ENCODE measurements around the gene SLC45A2.

The SLC45A2 gene

DNA sequence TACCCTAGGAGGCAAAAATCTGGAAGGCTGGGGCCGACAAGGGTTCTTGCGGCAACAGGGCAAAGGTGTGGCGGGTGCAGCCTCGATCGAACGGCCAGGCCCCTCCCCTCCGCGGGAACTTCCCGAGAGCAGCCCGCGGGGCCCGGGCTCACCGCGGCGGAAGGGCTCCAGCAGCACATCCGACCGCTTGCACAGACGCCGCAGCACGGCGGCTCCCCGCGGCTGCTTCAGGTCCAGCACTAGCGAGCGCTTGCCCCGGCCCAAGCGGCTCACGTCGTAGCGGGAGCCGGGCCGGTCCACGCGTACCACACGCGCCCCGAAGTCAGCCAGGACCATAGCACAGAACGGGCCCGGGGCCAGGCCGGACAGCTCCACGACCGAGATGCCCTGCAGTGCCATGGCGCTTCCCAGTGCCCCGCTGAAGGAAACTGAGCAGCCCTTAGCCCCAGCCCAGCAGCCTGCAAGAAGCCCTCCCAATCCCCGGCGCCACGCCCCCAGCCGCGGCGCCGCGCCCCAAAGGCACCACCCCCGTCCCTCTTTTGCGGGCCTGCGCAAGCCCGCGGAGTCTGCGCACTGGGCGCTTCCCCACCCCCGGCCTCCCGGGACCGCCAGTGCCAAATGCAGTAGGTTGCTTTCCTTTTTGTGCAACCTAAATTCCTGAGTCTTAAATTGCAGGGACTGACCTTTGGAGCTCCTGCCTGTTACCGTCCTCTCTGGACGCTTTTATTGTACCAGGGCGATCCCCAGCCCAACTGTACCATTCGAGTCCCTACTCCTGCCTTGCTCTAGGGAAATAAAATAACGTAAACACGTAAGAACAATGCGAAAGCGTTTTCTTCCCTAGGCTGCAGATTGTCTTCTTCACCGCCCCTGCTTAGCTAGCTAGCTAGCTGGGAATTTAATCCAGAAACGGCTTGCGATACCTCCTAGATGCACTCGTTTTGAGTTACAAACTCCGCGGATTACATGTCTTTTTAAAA, 23.4 kb upstream of the SLC45A2 start, which contains the start of gene AMACR:
Gene AMACR, minus strand, starts transcription at position 430 of the 980 bp plus-strand sequence. Its CDS starts 31 bp downstream, at position 399.
- TF ChIP-seq, protein P1, sequence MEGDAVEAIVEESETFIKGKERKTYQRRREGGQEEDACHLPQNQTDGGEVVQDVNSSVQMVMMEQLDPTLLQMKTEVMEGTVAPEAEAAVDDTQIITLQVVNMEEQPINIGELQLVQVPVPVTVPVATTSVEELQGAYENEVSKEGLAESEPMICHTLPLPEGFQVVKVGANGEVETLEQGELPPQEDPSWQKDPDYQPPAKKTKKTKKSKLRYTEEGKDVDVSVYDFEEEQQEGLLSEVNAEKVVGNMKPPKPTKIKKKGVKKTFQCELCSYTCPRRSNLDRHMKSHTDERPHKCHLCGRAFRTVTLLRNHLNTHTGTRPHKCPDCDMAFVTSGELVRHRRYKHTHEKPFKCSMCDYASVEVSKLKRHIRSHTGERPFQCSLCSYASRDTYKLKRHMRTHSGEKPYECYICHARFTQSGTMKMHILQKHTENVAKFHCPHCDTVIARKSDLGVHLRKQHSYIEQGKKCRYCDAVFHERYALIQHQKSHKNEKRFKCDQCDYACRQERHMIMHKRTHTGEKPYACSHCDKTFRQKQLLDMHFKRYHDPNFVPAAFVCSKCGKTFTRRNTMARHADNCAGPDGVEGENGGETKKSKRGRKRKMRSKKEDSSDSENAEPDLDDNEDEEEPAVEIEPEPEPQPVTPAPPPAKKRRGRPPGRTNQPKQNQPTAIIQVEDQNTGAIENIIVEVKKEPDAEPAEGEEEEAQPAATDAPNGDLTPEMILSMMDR (IDR thresholded peaks at IDR 0.05; ENCODE audit: low read depth, low read length, missing control alignments), result no peak
- H3K4me3 ChIP-seq (ENCODE audit: low read depth, low read length), result peak within 1 kb of the TSS; percentile 84
- DNase-seq (ENCODE audit: low read depth), result peak; percentile 66

GRCh38 chr5:34007201-34007620, 22.7 kb upstream of the SLC45A2 start:
- TF ChIP-seq, protein P1 (IDR thresholded peaks at IDR 0.05; ENCODE audit: low read depth, low read length, missing control alignments), result no peak
- H3K4me3 ChIP-seq (ENCODE audit: low read depth, low read length), result peak overlapping the region; percentile 84
- DNase-seq (ENCODE audit: low read depth), result no peak

GRCh38 chr5:34005681-34006080, 21.2 kb upstream of the SLC45A2 start:
- no peak for DNase-seq (ENCODE audit: low read depth)
- TF ChIP-seq, protein P1 (IDR thresholded peaks at IDR 0.05; ENCODE audit: low read depth, low read length, missing control alignments), result no peak
- H3K4me3 ChIP-seq (ENCODE audit: low read depth, low read length), result no peak overlapping the region

- no peak overlapping the region for H3K4me3 ChIP-seq (ENCODE audit: low read depth, low read length)
- TF ChIP-seq, protein P1 (IDR thresholded peaks at IDR 0.05; ENCODE audit: low read depth, low read length, missing control alignments), result no peak
- no peak for DNase-seq (ENCODE audit: low read depth)
Measured at GRCh38 chr5:34005211-34005610, 20.7 kb upstream of the SLC45A2 start.

GRCh38 chr5:34003941-34004340, 19.4 kb upstream of the SLC45A2 start:
- TF ChIP-seq, protein P1 (IDR thresholded peaks at IDR 0.05; ENCODE audit: low read depth, low read length, missing control alignments), result no peak
- no peak overlapping the region for H3K4me3 ChIP-seq (ENCODE audit: low read depth, low read length)
- DNase-seq (ENCODE audit: low read depth), result no peak

GRCh38 chr5:34002629-34003328, 18.3 kb upstream of the SLC45A2 start:
- TF ChIP-seq, protein P1 (IDR thresholded peaks at IDR 0.05; ENCODE audit: low read depth, low read length, missing control alignments), result no peak
- no peak for DNase-seq (ENCODE audit: low read depth)

More at GRCh38 chr5:34002629-34003328, 18.3 kb upstream of the SLC45A2 start:
- no peak overlapping the region for H3K4me3 ChIP-seq (ENCODE audit: low read depth, low read length)
